GM23338 (cell line): ENCODE results near the gene HBS1L.

ENCODE experiments used
- CREB1 ChIP-seq: fragments of 250-450 bp; sonication (Bioruptor Pico); IDR thresholded peaks from 2 replicates; pipeline ENCODE4 v1.5.0; 2020; ENCODE audit warnings: low read depth, mild to moderate bottlenecking, moderate library complexity
- CTCF ChIP-seq, 2 experiments: fragments of 200-600 bp in 1 of 2; sonication (generic) in 1 of 2; conservative IDR thresholded peaks; 2 replicates each; pipeline versions ENCODE4 v1.5.1 to v1.6.1; 2016 to 2017; ENCODE audit warnings: antibody characterized with exemption in 2 of 2, low read depth in 2 of 2, mild to moderate bottlenecking in 2 of 2, moderate library complexity in 1 of 2
- ETS1 ChIP-seq: IDR thresholded peaks from 2 replicates; pipeline ENCODE4 v1.6.1; 2016; ENCODE audit warnings: antibody characterized with exemption
- EZH2 ChIP-seq: fragments of 200-600 bp; sonication (generic); IDR thresholded peaks from one replicate; pipeline ENCODE4 v1.8.0; 2017; ENCODE audit warnings: antibody characterized with exemption, mild to moderate bottlenecking, low read depth; ENCODE audit not compliant: unreplicated experiment
- EZH2phosphoT487 ChIP-seq: fragments of 200-600 bp; sonication (generic); IDR thresholded peaks from one replicate; pipeline ENCODE4 v1.8.1; 2018; ENCODE audit warnings: antibody characterized with exemption; ENCODE audit not compliant: unreplicated experiment
- JUNB ChIP-seq: IDR thresholded peaks from one replicate; pipeline ENCODE4 v1.6.1; 2016; ENCODE audit warnings: antibody characterized with exemption; ENCODE audit not compliant: unreplicated experiment
- NANOG ChIP-seq: IDR thresholded peaks from 2 replicates; pipeline ENCODE4 v1.6.1; 2016; ENCODE audit warnings: antibody characterized with exemption, borderline replicate concordance
- POLR2AphosphoS5 ChIP-seq: IDR thresholded peaks from 2 replicates; pipeline ENCODE4 v1.6.1; 2016; ENCODE audit warnings: antibody characterized with exemption, low read depth
- REST ChIP-seq: IDR thresholded peaks from one replicate; pipeline ENCODE4 v1.6.1; 2018; ENCODE audit warnings: antibody characterized with exemption; ENCODE audit not compliant: unreplicated experiment
- STAT1 ChIP-seq: IDR thresholded peaks from one replicate; pipeline ENCODE4 v1.6.1; 2016; ENCODE audit warnings: antibody characterized with exemption; ENCODE audit not compliant: unreplicated experiment
- ZNF114 ChIP-seq: fragments of 250-450 bp; sonication (Bioruptor Pico); IDR thresholded peaks from 2 replicates; pipeline ENCODE4 v1.5.0; 2020; ENCODE audit warnings: mild to moderate bottlenecking, moderate library complexity
- ZNF331 ChIP-seq: fragments of 250-450 bp; sonication (Bioruptor Pico); IDR thresholded peaks from 2 replicates; pipeline ENCODE4 v1.5.0; 2020; ENCODE audit warnings: low read depth, mild to moderate bottlenecking, moderate library complexity

GRCh38 chr6:134945045-134945444, 109.6 kb downstream of the HBS1L start:
- no peak for TF ChIP-seq CTCF (conservative IDR thresholded peaks at IDR 0.05; ENCODE audit: low read depth in 2 of 2)
- no peak for TF ChIP-seq POLR2AphosphoS5
- TF ChIP-seq REST = no peak
- TF ChIP-seq CREB1 = no peak
- no peak for TF ChIP-seq JUNB
- no peak for TF ChIP-seq EZH2
- no peak for TF ChIP-seq EZH2phosphoT487
- TF ChIP-seq ZNF331 (CRISPR knock-in tag) = no peak
- no peak for TF ChIP-seq ETS1
- no peak for TF ChIP-seq STAT1
- TF ChIP-seq NANOG = no peak
- no peak for TF ChIP-seq ZNF114 (CRISPR knock-in tag)
